CD14-positive monocyte (primary cell): ENCODE measurements around the gene DCAF6. TPM values are rescaled to one million over a fixed set of nuclear protein-coding genes. Genes with fewer than 3 reads are reported as not detected.

Source experiments
- DNase-seq, 3 donors: peaks; one replicate each; pipeline ENCODE4 v3.0.0-alpha.2; 2011 to 2022
- H2AFZ ChIP-seq: 2 replicates; pipeline ENCODE4 v1.6.0; 2012; ENCODE audit warnings: mild to moderate bottlenecking, low read depth, low read length, inconsistent platforms; ENCODE audit not compliant: insufficient read depth, poor library complexity, severe bottlenecking
- H3K27ac ChIP-seq, 2 donors: 1 replicate in 1 of 2; 2 replicates in 1 of 2; pipeline ENCODE4 v1.5.1; 2012 to 2013; ENCODE audit warnings: low read length in 2 of 2, control low read depth in 1 of 2, inconsistent platforms in 1 of 2, low read depth in 1 of 2, mild to moderate bottlenecking in 1 of 2
- H3K27me3 ChIP-seq, 2 donors: one replicate each; pipeline versions ENCODE4 v1.6.0 to v1.6.1; 2011 to 2013; ENCODE audit warnings: low read length in 2 of 2; ENCODE audit not compliant: control insufficient read depth in 2 of 2, insufficient read depth in 2 of 2
- H3K36me3 ChIP-seq, 2 donors: replicated peaks in 1 of 2; 1 replicate in 1 of 2; 2 replicates in 1 of 2; pipeline versions ENCODE4 v1.5.1 to v1.6.1; 2012 to 2013; ENCODE audit warnings: low read length in 2 of 2, control low read depth in 1 of 2, inconsistent platforms in 1 of 2, mild to moderate bottlenecking in 1 of 2; ENCODE audit not compliant: insufficient read depth in 2 of 2, control insufficient read depth in 1 of 2
- H3K4me1 ChIP-seq, 2 donors: 1 replicate in 1 of 2; 2 replicates in 1 of 2; pipeline versions ENCODE4 v1.5.1 to v1.6.1; 2012 to 2013; ENCODE audit warnings: low read length in 2 of 2, control low read depth in 1 of 2, inconsistent platforms in 1 of 2, mild to moderate bottlenecking in 1 of 2, moderate library complexity in 1 of 2; ENCODE audit not compliant: insufficient read depth in 2 of 2, control insufficient read depth in 1 of 2
- H3K4me2 ChIP-seq: replicated peaks from 2 replicates; pipeline ENCODE3; 2012; ENCODE audit warnings: low read length, moderate library complexity, mild to moderate bottlenecking; ENCODE audit not compliant: poor library complexity, severe bottlenecking; ENCODE audit errors: extremely low read depth
- H3K4me3 ChIP-seq, 3 experiments: fragments of 200-600 bp in 1 of 3; sonication (generic) in 1 of 3; replicated peaks in 1 of 3; 1 replicate in 2 of 3; 2 replicates in 1 of 3; pipeline ENCODE4 v1.5.1; 2011 to 2013; ENCODE audit warnings: low read length in 3 of 3, mild to moderate bottlenecking in 3 of 3, control low read depth in 2 of 3, low read depth in 2 of 3, inconsistent platforms in 1 of 3, moderate library complexity in 1 of 3
- H3K79me2 ChIP-seq: 2 replicates; pipeline ENCODE4 v1.6.0; 2012; ENCODE audit warnings: mild to moderate bottlenecking, control low read depth, inconsistent platforms, low read length, moderate library complexity; ENCODE audit not compliant: insufficient read depth
- H3K9ac ChIP-seq: 2 replicates; pipeline ENCODE4 v1.6.0; 2017; ENCODE audit warnings: low read length, mild to moderate bottlenecking; ENCODE audit not compliant: insufficient read depth, poor library complexity, severe bottlenecking
- H3K9me3 ChIP-seq, 2 donors: replicated peaks in 1 of 2; 1 replicate in 1 of 2; 2 replicates in 1 of 2; pipeline versions ENCODE4 v1.5.1 to v1.6.1; 2012 to 2013; ENCODE audit warnings: low read length in 2 of 2, control low read depth in 1 of 2; ENCODE audit not compliant: control insufficient read depth in 1 of 2, insufficient read depth in 1 of 2
- H4K20me1 ChIP-seq: 2 replicates; pipeline ENCODE4 v1.6.0; 2012; ENCODE audit warnings: mild to moderate bottlenecking, low read length, control low read depth, moderate library complexity; ENCODE audit not compliant: insufficient read depth
- H3K27ac Mint-ChIP-seq, 7 donors: one replicate each; pipeline ENCODE4 v1.8.0; 2020; ENCODE audit warnings: mild to moderate bottlenecking in 7 of 7, mixed read lengths in 7 of 7, moderate library complexity in 6 of 7, inconsistent platforms in 2 of 7
- H3K27me3 Mint-ChIP-seq, 3 donors: one replicate each; pipeline ENCODE4 v1.8.0; 2021 to 2022; ENCODE audit warnings: low read depth in 3 of 3, mild to moderate bottlenecking in 3 of 3, mixed read lengths in 3 of 3, moderate library complexity in 3 of 3, inconsistent platforms in 1 of 3
- H3K36me3 Mint-ChIP-seq, 2 donors: one replicate each; pipeline ENCODE4 v1.8.0; 2020; ENCODE audit warnings: mixed read lengths in 2 of 2, inconsistent platforms in 1 of 2, mild to moderate bottlenecking in 1 of 2
- H3K4me1 Mint-ChIP-seq: one replicate; pipeline ENCODE4 v1.8.0; 2020; ENCODE audit warnings: mild to moderate bottlenecking, mixed read lengths
- H3K4me3 Mint-ChIP-seq, 2 donors: one replicate each; pipeline ENCODE4 v1.8.0; 2020; ENCODE audit warnings: mild to moderate bottlenecking in 2 of 2, mixed read lengths in 2 of 2, moderate library complexity in 1 of 2
- H3K9me3 Mint-ChIP-seq, 7 donors: one replicate each; pipeline ENCODE4 v1.8.0; 2020 to 2022; ENCODE audit warnings: mixed read lengths in 7 of 7, mild to moderate bottlenecking in 6 of 7, moderate library complexity in 6 of 7, inconsistent platforms in 2 of 7
- CTCF ChIP-seq: fragments of 200-600 bp; IDR thresholded peaks from one replicate; pipeline ENCODE4 v1.8.0; 2022; ENCODE audit warnings: antibody characterized with exemption, mild to moderate bottlenecking
- WGBS: methylation state at CpG from one replicate; pipeline ENCODE4 v1.1.5; 2013; ENCODE audit warnings: missing lambda C conversion rate; ENCODE audit not compliant: insufficient coverage; 5-methylcytosine and 5-hydroxymethylcytosine counted together
- intact Hi-C, 2 donors: fragments of 100-400 bp; cut with micrococcal nuclease; formaldehyde crosslinking; loops; one replicate each; pipeline versions ENCODE4 v1.15.0 to v1.15.1; 2023
- polyA plus RNA-seq, 3 donors: library from polyadenylated mRNA; depleted of rRNA in 1 of 3; unstranded in 2 of 3; stranded (reverse) in 1 of 3; fragments of 300-500 nt in 2 of 3; fragments of >200 nt in 1 of 3; fragmentation: Illumina TruSeq in 2 of 3; gene quantifications; 1 replicate in 2 of 3; 2 replicates in 1 of 3; pipeline ENCODE4 v1.2.3, GENCODE V29; 2012 to 2021

The DCAF6 gene
- polyA plus RNA-seq, 3 donors, result 11.8 to 16.1 (median 11.9) TPM

GRCh38 chr1:168089326-168089978 is 153.0 kb downstream of the DCAF6 start:
- Histone ChIP-seq H3K79me2 (no peaks in the 10 kb centered on the region), H3K4me1 (peaks cover 4% of the 10 kb centered on the region in 2 donors), H3K9ac (no peak overlapping the region), H3K4me3 (no peak overlapping the region), H3K36me3 (no peaks in the 10 kb centered on the region), H3K27ac (no peak overlapping the region), H4K20me1 (no peaks in the 10 kb centered on the region), H3K9me3 (no peaks in the 10 kb centered on the region), H3K4me2 (no peak overlapping the region), H3K27me3 (no peaks in the 10 kb centered on the region), H2AFZ (no peak overlapping the region)
- peaks cover 3 to 4% (median 4%) of the 10 kb centered on the region in 3 donors for H3K27me3 Mint-ChIP-seq
- no peaks in the 10 kb centered on the region for H3K36me3 Mint-ChIP-seq
- intact Hi-C loops, result no loop called here
- H3K4me3 Mint-ChIP-seq, result no peak overlapping the region
- H3K27ac Mint-ChIP-seq, result no peak overlapping the region
- TF ChIP-seq CTCF, result no peak
- peaks cover 0 to 1% (median 0%) of the 10 kb centered on the region in 7 donors for H3K9me3 Mint-ChIP-seq
- WGBS, result 96% methylated on average over 12 of the region's 13 CpGs
- peaks cover 6% of the 10 kb centered on the region for H3K4me1 Mint-ChIP-seq
- DNase-seq, result no peak

- Mint-ChIP-seq H3K27ac (no peak overlapping the region), H3K4me1 (peaks cover 2% of the 10 kb centered on the region)
- intact Hi-C loops, result no loop called here
Observed at GRCh38 chr1:168089979-168090337, 153.5 kb downstream of the DCAF6 start.

More at GRCh38 chr1:168089979-168090337, 153.5 kb downstream of the DCAF6 start:
- TF ChIP-seq CTCF, result no peak
- Histone ChIP-seq H4K20me1 (no peaks in the 10 kb centered on the region), H3K9me3 (no peaks in the 10 kb centered on the region), H2AFZ (no peak overlapping the region), H3K4me1 (peaks cover 1 to 2% of the 10 kb centered on the region in 2 donors), H3K4me3 (no peak overlapping the region), H3K9ac (no peak overlapping the region), H3K27me3 (no peaks in the 10 kb centered on the region), H3K36me3 (no peaks in the 10 kb centered on the region), H3K4me2 (no peak overlapping the region), H3K27ac (no peak overlapping the region), H3K79me2 (no peaks in the 10 kb centered on the region)
- no peaks in the 10 kb centered on the region for H3K36me3 Mint-ChIP-seq
- DNase-seq, result no peak
- H3K4me3 Mint-ChIP-seq, result no peak overlapping the region
- peaks cover 0 to 1% (median 0%) of the 10 kb centered on the region in 7 donors for H3K9me3 Mint-ChIP-seq
- peaks cover 2 to 4% (median 3%) of the 10 kb centered on the region in 3 donors for H3K27me3 Mint-ChIP-seq
- no CpG with 5 or more reads among the region's 2 CpGs for WGBS
